T-helper 17 cell (primary cell): Measurements from ENCODE around the gene C1QTNF9. TPM values are rescaled to one million over a fixed set of nuclear protein-coding genes. Genes with fewer than 3 reads are reported as not detected.
A peak's percentile ranks its signal among the peaks of the same experiment; 100 is the strongest.
"Not testable (repeated sequence)": the region's sequence is repeated elsewhere in the genome, so short reads cannot be mapped to it uniquely, and the experiment has no call there.

Experiments used
- ATAC-seq: fragments of 150-1000 bp; cut with Tn5 transposase; 2 replicates; pipeline ENCODE4 v1.10.0; 2021; ENCODE audit warnings: mild to moderate bottlenecking, moderate library complexity
- DNase-seq, 3 donors: peaks; one replicate each; pipeline versions ENCODE4 v3.0.0 to v3.0.0-alpha.2; 2020 to 2021
- H3K9me3 ChIP-seq: one replicate; pipeline ENCODE4 v1.7.0; 2013; ENCODE audit warnings: low read length, mild to moderate bottlenecking; ENCODE audit not compliant: control insufficient read depth, poor library complexity, severe bottlenecking
- H3K27ac Mint-ChIP-seq: one replicate; pipeline ENCODE4 v1.8.0; 2022; ENCODE audit warnings: mild to moderate bottlenecking, moderate library complexity, mixed read lengths
- H3K27me3 Mint-ChIP-seq: one replicate; pipeline ENCODE4 v1.8.0; 2022; ENCODE audit warnings: mixed read lengths
- H3K36me3 Mint-ChIP-seq: one replicate; pipeline ENCODE4 v1.8.0; 2022; ENCODE audit warnings: low read depth, mixed read lengths
- H3K4me1 Mint-ChIP-seq: one replicate; pipeline ENCODE4 v1.8.0; 2022; ENCODE audit warnings: mild to moderate bottlenecking, mixed read lengths
- H3K4me3 Mint-ChIP-seq: one replicate; pipeline ENCODE4 v1.8.0; 2022; ENCODE audit warnings: mild to moderate bottlenecking, moderate library complexity, mixed read lengths
- total RNA-seq, 4 donors: library from RNA in 2 of 4; stranded (reverse) in 2 of 4; gene quantifications; one replicate each; pipeline ENCODE4 v1.2.3 and lab custom pipeline; 2022 to 2026

The C1QTNF9 gene
- total RNA-seq, 2 donors from 2014 or later: not detected

GRCh38 chr13:24317835-24318234, 8.5 kb downstream of the C1QTNF9 start:
- H3K27ac Mint-ChIP-seq, H3K9me3 ChIP-seq, H3K4me1 Mint-ChIP-seq, H3K36me3 Mint-ChIP-seq, H3K4me3 Mint-ChIP-seq, DNase-seq, ATAC-seq: not testable (repeated sequence)
- H3K27me3 Mint-ChIP-seq: peaks cover 13% of the 10 kb centered on the region

DNA sequence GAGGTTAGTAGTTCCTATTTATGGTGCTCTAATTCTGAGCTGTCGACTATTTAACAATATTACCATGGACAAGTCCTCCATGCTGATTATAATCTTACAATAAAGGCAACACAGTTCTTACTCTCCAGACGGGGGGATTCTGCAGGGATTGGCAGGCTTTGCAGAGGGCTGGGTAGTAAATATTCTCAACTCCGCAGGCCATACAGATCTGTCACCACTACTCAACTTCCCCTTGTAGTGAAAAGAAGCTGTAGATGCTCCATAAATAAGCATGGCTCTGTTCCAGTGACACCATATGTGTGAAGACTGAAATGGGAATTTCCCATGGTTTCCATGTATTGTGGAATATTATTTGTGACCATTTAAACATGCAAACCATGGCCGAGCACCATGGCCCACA, 9.5 kb downstream of the C1QTNF9 start:
- not testable (repeated sequence) for H3K4me1 Mint-ChIP-seq, H3K36me3 Mint-ChIP-seq, DNase-seq, H3K4me3 Mint-ChIP-seq, H3K9me3 ChIP-seq, H3K27ac Mint-ChIP-seq, ATAC-seq
- peaks cover 24% of the 10 kb centered on the region for H3K27me3 Mint-ChIP-seq

GRCh38 chr13:24319641-24320040, 10.3 kb downstream of the C1QTNF9 start:
- not testable (repeated sequence) for ATAC-seq, H3K36me3 Mint-ChIP-seq, H3K4me3 Mint-ChIP-seq, H3K27ac Mint-ChIP-seq, H3K9me3 ChIP-seq, H3K4me1 Mint-ChIP-seq, DNase-seq
- peaks cover 28% of the 10 kb centered on the region for H3K27me3 Mint-ChIP-seq

GRCh38 chr13:24321416-24321815, 12.0 kb downstream of the C1QTNF9 start:
- DNase-seq, ATAC-seq, H3K4me1 Mint-ChIP-seq, H3K4me3 Mint-ChIP-seq, H3K27ac Mint-ChIP-seq, H3K36me3 Mint-ChIP-seq, H3K9me3 ChIP-seq: not testable (repeated sequence)
- peaks cover 45% of the 10 kb centered on the region for H3K27me3 Mint-ChIP-seq

GRCh38 chr13:24322470-24322869, 13.1 kb downstream of the C1QTNF9 start:
- not testable (repeated sequence) for H3K4me3 Mint-ChIP-seq, H3K4me1 Mint-ChIP-seq, DNase-seq, H3K27ac Mint-ChIP-seq, H3K9me3 ChIP-seq, H3K36me3 Mint-ChIP-seq, ATAC-seq
- H3K27me3 Mint-ChIP-seq: peaks cover 49% of the 10 kb centered on the region

DNA sequence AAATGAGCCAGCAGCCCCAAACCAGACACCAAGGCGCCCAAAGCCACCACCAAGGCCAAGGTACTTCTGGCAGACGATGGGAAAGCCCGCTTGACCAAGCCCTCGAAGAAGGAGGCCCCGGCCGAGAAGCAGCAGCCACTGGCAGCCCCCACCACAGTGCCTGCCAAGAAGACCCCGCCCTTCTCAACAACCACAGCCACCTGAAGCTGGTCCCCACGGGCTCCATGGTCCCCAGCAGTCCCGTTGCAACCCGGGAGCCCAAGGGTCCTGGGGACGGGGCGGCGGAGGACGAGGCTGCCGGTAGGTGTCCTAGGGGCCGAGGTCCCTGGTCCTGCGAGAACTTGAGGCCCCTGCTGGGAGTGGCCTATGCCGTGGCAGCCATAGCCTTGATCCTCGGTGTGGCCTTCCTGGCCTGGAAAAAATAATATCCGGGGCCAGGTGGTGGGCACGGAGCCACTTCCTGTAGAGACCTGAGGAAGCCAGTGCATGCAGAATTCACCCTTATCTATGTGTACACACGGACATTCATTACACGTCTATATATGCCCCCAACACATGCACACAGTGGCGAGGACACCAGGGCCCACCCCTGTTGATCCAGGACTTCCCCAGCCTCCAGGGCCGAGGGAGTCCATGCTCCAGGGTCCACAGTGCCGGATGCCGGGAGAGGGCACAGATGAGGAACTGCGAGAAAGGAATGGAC, 13.8 kb downstream of the C1QTNF9 start:
- H3K9me3 ChIP-seq: no peaks in the 10 kb centered on the region
- H3K4me3 Mint-ChIP-seq: no peak overlapping the region
- H3K36me3 Mint-ChIP-seq: no peaks in the 10 kb centered on the region

GRCh38 chr13:24323739-24324075, 14.3 kb downstream of the C1QTNF9 start:
- Mint-ChIP-seq H3K27ac (no peak overlapping the region), H3K27me3 (peaks cover 55% of the 10 kb centered on the region), H3K4me1 (peaks cover 2% of the 10 kb centered on the region), H3K36me3 (no peaks in the 10 kb centered on the region), H3K4me3 (no peak overlapping the region)
- no peaks in the 10 kb centered on the region for H3K9me3 ChIP-seq
- no peak for ATAC-seq
- DNase-seq: no peak

More for the DNA sequence above, 13.8 kb downstream of the C1QTNF9 start:
- no peak for DNase-seq
- no peak for ATAC-seq
- Mint-ChIP-seq H3K27me3 (peaks cover 50% of the 10 kb centered on the region), H3K4me1 (peaks cover 2% of the 10 kb centered on the region), H3K27ac (no peak overlapping the region)

GRCh38 chr13:24327598-24327997, 18.2 kb downstream of the C1QTNF9 start:
- not testable (repeated sequence) for H3K27ac Mint-ChIP-seq, ATAC-seq, H3K4me3 Mint-ChIP-seq, H3K4me1 Mint-ChIP-seq, H3K9me3 ChIP-seq, DNase-seq, H3K36me3 Mint-ChIP-seq
- H3K27me3 Mint-ChIP-seq: peaks cover 48% of the 10 kb centered on the region

DNA sequence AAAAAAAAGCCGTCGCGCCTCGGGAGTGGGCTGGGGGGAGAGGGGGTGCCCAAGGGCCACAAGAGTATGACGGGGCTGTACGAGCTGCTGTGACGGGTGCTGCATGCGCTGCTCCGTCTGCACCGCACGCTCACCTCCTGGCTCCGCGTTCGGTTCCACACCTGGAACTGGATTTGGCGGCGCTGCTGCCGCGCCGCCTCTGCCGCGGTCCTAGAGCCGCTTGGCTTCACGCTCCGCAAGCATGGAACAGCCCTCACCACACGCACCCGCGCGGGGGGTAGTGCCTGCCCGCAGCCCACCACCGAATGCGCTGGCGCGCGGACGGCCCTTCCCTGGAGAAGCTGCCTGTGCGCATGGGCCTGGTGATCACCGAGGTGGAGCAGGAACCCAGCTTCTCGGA, 18.8 kb downstream of the C1QTNF9 start:
- H3K9me3 ChIP-seq: no peaks in the 10 kb centered on the region
- Mint-ChIP-seq H3K27ac (no peak overlapping the region), H3K36me3 (no peaks in the 10 kb centered on the region), H3K27me3 (peaks cover 44% of the 10 kb centered on the region), H3K4me3 (peak overlapping the region; percentile 19), H3K4me1 (peaks cover 2% of the 10 kb centered on the region)
- DNase-seq (no peak), ATAC-seq (peak; percentile 36)

DNA sequence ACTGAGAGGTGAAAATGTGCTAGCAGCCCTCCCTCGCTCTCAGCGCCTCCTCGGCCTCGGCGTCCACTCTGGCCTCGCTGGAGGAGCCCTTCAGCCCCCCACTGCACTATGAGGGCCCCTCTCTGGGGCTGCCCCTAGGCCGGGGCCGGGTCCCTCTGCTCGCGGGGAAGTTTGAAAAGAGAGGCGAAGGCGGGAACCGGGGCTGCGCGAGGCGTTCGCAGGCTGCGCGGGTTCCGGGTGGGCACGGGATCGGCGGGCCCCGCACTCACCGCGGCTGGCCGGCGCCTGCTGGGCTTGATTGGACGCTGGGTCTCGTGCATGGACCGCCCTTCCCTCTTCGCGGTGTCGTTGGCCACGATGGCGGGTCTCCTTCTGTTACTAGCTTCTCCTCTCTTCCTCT, 29.3 kb downstream of the C1QTNF9 start:
- ATAC-seq: no peak
- Mint-ChIP-seq H3K27me3 (peaks cover 39% of the 10 kb centered on the region), H3K4me3 (no peak overlapping the region), H3K4me1 (no peaks in the 10 kb centered on the region), H3K36me3 (no peaks in the 10 kb centered on the region), H3K27ac (no peak overlapping the region)
- DNase-seq: no peak
- no peaks in the 10 kb centered on the region for H3K9me3 ChIP-seq

DNA sequence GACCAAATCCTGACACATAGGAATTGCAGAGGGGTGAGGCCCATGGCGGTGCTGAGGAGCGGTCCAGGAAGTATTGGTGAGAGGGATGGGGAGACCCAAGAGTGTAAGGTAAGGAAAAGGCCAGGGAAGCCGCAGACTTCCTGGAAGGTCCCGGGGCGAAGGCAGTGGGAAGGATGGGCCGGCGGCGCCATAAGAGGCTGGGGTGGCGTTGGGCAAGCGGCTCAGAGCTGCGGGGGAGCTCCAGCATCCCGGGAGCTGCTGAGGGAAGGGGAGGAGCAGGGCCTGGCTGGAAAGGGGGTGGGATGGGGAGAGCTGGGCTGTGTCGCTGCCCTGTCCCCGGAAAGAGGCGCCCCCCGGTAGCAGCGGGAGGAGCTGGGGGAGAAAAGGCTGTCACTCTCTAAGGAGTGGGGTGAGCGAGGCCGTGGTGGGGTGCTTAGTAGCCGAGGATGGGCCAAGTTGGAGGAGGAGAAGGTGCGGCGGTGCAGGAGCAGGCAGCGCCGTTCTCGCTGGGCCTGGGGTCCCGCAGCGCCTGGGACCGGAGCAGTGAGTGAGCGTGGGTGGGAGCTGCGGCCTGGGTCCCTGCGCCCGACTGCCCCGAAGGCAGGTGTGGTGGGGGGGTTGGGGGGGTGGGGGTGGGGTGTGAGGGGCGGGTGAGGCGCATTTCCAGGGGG, 30.7 kb downstream of the C1QTNF9 start:
- no peaks in the 10 kb centered on the region for H3K4me1 Mint-ChIP-seq
- no peaks in the 10 kb centered on the region for H3K36me3 Mint-ChIP-seq
- H3K4me3 Mint-ChIP-seq: peak overlapping the region; percentile 63
- H3K27me3 Mint-ChIP-seq: peaks cover 27% of the 10 kb centered on the region
- ATAC-seq (no peak), DNase-seq (no peak)
- H3K27ac Mint-ChIP-seq: no peak overlapping the region
- H3K9me3 ChIP-seq: no peaks in the 10 kb centered on the region

GRCh38 chr13:24340608-24340955, 31.2 kb downstream of the C1QTNF9 start:
- no peaks in the 10 kb centered on the region for H3K36me3 Mint-ChIP-seq
- no peak for DNase-seq

DNA sequence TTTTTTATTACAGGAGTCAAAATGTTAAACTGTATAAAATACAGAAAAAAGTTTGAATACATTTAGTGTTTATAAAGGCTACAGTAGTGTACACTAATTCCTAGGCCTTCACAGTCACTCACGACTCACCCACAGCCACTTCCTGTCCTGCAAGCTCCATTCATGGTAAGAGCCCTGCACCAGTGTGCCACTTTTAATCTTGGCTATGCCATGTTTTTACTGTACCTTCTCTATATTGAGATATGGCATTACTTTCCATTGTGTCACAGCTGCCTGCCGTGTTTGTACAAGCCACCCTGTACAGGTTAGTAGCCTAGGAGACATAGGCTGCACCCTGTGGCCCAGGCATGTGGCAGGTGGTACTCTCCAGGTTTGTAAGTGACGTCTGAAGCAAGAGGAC, 32.1 kb downstream of the C1QTNF9 start:
- Mint-ChIP-seq H3K36me3 (no peaks in the 10 kb centered on the region), H3K4me1 (no peaks in the 10 kb centered on the region), H3K27ac (no peak overlapping the region), H3K4me3 (no peak overlapping the region), H3K27me3 (peaks cover 23% of the 10 kb centered on the region)
- ATAC-seq (no peak), DNase-seq (no peak)
- H3K9me3 ChIP-seq: no peaks in the 10 kb centered on the region

More at GRCh38 chr13:24340608-24340955, 31.2 kb downstream of the C1QTNF9 start:
- no peaks in the 10 kb centered on the region for H3K9me3 ChIP-seq
- no peaks in the 10 kb centered on the region for H3K4me1 Mint-ChIP-seq
- H3K27me3 Mint-ChIP-seq: peaks cover 23% of the 10 kb centered on the region
- ATAC-seq: no peak
- no peak overlapping the region for H3K4me3 Mint-ChIP-seq
- H3K27ac Mint-ChIP-seq: no peak overlapping the region

DNA sequence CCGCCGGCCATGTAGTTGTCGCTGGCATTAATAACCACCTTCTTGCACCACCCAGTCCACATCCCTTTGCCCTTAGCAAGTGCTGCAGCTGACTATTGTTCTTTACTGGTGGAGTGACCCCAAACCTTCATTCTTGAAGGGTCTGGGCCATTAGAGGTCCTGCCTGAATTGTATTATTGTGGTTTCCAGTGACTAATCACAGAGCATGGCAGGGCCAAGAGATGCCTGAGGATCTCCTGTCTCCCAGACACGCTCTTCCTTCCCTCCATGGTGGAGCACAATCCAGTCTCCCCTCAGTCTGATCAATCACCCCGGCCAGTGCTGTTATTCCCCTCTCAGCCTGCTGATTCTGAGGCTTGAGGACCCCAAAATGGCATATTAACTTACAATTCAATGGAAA, 39.0 kb downstream of the C1QTNF9 start:
- Mint-ChIP-seq H3K36me3 (no peaks in the 10 kb centered on the region), H3K4me3 (no peak overlapping the region), H3K27ac (no peak overlapping the region), H3K27me3 (no peaks in the 10 kb centered on the region), H3K4me1 (no peaks in the 10 kb centered on the region)
- DNase-seq (no peak), ATAC-seq (no peak)
- no peaks in the 10 kb centered on the region for H3K9me3 ChIP-seq
